DMS53 treated with DMSO at 0.1 percent for 48 hours (cell line): ENCODE results near the gene SLC34A3.
A peak's percentile ranks its signal among the peaks of the same experiment; 100 is the strongest.
"Not testable (repeated sequence)": the region's sequence is repeated elsewhere in the genome, so short reads cannot be mapped to it uniquely, and the experiment has no call there.

Source experiments
- DNase-seq: peaks from one replicate; lab custom pipeline; 2025; ENCODE audit not compliant: unreplicated experiment; lab: John Stamatoyannopoulos, UW

Gene SLC34A3

GRCh38 chr9:137255448-137256114 is 24.9 kb downstream of the SLC34A3 start:
- DNase-seq, result no peak

DNA sequence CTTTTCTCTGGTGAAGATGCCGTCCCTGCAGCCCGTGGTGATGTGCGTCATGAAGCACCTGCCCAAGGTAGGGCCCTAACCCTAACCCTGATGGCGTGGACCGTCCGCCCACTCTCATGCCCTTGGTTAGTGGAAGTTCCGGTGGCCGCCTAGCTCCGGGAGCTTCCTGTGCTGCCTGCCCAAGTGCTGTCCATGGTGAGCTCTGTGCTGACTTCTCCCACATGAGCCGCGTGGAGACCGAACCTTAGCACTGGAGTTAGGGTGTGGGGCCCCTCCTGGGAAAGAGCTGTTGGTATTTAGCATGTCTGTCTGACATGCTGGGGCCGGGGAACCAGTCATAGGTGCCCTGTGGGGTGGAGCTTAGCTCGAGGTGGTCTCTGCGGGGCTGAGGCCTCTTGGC is 25.7 kb downstream of the SLC34A3 start:
- no peak for DNase-seq

- no peak for DNase-seq
Measured at GRCh38 chr9:137256856-137257255, 26.2 kb downstream of the SLC34A3 start.

DNA sequence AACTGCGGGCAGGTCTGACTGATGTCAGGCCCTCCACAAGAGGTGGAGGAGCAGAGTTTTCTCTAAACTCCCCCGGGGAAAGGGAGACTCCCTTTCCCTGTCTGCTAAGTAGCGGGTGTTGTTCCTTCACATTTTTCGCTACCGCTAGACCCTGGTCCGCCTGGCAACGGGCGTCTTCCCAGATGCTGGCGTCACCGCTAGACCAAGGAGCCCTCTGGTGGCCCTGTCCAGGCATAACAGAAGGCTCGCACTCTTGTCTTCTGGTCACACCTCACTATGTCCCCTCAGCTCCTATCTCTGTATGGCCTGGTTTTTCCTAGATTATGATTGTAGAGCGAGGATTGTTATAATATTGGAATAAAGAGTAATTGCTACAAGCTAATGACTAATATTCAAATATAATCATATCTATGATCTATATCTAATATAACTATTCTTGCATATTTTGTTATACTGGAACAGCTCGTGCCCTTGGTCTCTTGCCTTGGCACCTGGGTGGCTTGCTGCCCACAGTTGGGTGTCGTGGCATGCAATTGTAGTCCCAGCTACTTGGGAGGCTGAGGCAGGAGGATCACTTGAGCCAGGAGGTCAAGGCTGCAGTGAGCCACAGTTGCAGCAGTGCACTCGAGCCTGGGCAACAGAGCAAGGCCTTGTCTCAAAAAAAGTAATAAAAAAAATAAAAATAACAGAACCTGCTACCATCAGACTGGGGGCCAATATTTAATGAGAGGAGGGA is 31.6 kb downstream of the SLC34A3 start:
- not testable (repeated sequence) for DNase-seq

- DNase-seq, result no peak
Measured at GRCh38 chr9:137262909-137263285, 32.2 kb downstream of the SLC34A3 start.

DNA sequence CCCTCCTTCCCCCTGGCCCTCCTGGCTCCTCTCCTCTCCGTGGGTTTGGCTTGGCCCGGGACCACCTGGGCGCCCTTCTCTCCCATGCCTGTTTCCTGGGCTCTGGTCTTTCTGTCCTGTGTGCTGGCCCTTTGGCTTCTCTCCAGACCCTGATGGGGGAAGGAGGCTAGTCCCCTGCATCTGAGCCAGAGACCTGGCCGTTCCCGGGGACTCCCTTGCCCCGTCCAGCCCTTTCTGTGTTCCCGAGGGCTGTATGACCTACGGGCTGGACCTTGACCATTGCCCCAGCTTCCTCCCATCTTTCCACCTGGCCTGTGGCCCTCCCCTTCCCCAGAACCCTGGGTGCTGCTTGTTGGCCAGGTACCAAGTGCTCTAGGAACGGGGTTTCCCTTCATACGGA is 32.8 kb downstream of the SLC34A3 start:
- DNase-seq, result no peak

DNA sequence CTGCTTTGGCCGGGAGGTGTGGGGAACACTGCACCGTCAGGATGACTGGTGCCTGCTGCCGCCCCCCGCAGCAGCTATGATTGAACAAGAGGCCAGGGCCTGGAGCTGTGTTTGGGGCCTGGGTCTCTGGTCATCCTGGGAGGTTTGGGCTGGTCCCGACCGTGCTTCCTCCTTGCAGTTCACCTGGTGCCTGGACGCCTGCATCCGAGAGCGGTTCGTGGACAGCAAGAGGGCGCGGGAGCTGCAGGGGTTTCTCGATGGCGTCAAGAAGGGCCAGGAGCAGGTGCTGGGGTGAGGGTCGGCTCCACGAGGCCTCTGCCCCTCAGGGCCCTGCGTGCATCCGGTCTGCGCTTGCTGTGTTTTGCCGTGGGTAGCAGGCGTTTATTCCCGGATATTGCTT is 33.4 kb downstream of the SLC34A3 start:
- DNase-seq, result no peak

- no peak for DNase-seq
Measured at GRCh38 chr9:137265496-137266161, 34.9 kb downstream of the SLC34A3 start.

- DNase-seq, result no peak
Measured at GRCh38 chr9:137266162-137266527, 35.4 kb downstream of the SLC34A3 start.

DNA sequence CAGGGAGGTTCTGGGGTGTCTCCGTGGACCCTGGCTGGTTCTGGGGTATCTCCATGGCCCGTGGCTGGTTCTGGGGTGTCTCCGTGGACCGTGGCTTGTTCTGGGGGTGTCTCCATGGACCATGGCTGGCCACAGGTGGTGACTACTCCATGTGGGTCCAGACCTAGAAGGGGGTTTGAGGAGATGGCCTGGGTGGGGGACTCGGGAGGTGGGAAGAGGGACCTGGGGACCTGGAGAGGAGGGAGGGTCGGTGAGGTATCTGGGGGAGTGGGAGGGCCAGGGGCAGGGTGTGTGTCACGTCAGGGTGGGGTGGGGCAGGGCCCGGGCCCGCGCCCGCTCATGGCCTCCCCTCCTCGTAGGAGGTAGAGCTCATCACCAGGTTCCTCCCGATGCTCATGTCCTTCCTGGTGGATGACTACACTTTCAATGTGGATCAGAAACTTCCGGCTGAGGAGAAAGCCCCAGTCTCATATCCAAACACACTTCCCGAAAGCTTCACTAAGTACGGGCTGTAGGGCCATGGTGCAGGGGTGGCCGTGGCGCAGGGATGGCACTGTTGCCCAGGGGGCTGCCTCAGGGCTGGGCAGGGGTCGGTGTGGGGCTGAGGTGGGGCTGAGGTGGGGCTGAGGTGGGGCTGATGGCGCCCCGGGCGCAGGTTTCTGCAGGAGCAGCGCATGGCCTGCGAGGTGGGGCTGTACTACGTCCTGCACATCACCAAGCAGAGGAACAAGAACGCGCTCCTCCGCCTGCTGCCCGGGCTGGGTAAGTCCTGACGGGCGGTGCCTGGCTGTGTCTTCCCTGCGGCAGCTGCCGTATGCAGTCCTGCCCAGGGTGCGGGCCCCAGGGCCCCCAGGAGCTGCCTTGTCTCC is 36.1 kb downstream of the SLC34A3 start:
- DNase-seq, result no peak

DNA sequence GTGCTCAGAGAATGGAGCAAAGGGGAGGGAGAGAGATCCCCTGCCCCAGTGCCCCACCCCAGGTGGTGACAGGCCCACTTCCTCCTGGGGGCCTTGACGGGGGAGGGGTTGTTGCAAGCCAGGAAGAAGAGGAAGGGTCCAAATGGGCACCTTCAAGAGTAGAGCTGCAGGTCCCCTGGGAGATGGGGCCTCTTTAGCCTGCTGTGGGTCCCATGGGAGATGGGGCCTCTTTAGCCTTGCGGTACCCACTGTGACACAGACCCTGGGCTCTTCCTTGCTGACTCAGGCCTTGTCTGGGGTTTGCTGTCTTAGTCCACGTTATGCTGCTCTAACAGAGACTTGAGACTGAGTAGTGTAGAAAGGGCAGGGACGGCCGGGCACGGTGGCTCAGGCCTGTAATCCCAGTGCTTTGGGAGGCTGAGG is 37.2 kb downstream of the SLC34A3 start:
- DNase-seq, result no peak

GRCh38 chr9:137268538-137269201 is 38.0 kb downstream of the SLC34A3 start:
- DNase-seq, result no peak

DNA sequence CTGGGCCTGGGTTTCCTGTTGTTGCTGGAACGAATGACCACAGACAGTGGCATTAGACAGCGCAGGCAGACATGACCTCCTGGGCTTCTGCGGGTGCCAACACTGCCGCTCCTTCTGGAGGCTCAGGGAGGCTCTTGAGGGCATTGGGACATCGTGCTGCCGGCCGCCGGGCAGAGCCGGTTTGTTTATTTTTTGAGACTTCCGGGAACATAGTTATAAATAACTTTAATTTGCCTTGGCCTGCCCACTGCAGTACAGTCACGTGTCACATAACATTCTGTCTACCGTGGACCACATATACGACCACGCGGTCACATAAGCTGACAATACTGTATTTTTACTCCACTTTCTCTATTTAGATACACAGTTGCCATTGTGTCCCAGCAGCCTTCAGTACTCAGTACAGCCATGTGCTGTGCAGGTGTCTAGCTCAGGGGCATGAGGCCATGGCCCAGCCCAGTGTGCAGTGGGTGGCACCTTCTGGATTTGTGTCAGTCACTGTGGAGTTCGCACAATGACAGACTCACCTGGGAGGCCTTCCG is 38.6 kb downstream of the SLC34A3 start:
- DNase-seq, result peak; percentile 44

DNA sequence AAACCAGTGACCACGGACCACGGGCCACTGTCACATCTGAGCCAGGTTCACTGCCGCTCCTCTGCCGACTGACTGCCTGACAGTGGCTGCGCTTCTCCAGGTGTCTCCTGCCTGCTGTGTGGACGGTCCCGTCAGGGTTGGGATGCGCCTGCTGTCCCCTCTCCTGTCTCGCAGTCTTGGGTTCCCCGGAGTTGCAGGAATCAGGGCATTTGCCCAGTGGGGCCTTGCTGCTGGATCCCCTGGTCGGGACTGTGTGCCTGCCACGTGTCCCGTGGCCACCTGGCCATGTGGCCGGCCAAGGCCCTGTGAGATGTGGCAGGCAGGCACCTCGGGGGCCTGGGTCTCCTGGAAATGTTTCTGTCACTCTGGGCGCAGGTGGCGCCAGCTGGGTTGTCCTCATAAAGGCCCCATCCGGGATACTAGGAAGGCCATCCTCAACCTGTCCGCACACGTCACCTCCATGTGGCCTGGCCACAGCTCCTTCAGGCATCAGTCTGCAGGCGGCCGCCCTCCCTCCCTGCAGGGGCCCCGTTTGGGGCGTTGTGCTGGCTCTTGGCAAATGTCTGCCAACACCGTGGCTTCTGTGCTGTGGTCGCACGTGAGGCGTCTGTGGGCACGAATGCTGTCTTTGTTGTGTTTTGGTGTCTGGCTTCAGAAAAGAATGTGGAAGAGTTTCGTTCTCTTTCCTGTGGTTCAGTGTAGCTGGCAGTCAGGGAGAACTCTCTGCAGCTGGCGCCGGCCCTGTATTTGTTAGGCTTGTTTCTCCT is 40.4 kb downstream of the SLC34A3 start:
- no peak for DNase-seq

DNA sequence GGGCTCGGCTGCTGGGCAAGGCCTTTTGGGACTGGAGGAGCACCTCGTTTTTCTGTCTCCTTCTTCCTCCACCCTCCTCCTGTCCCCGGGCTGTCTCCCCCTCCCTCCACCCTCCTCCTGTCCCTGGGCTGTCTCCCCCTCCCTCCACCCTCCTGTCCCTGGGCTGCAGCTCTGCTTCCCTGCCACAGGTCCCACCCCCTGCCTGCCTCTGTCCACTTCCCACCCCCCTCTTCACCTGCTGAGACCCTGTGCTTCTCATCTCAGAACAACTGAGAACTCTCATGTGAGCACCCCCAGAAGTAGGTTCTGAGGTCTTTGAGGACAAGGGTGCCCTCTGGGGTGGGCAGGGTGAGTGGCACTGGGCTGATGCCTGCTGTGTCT is 41.0 kb downstream of the SLC34A3 start:
- no peak for DNase-seq

GRCh38 chr9:137272241-137273094 is 41.8 kb downstream of the SLC34A3 start:
- DNase-seq, result peak; percentile 55

DNA sequence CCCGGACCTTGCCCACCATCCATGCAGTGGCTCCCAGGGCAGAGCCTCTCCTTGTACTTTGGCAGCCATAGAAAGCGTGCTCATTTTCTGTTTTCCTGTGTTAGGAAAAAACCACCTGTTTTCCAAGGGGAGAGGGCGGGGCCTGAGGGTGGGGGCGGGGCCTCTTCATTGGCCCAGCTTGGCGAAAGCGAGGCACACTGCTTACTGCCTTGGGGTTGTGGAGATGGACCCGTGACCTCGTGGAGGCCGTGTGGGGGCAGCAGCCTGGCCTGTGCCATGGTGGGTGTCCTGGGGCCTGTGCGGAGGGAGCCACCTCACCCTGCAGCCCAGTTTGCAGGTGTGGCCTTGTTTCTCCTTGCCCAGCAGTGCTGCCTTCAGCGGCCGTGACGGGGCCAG is 42.4 kb downstream of the SLC34A3 start:
- peak; percentile 60 for DNase-seq

DNA sequence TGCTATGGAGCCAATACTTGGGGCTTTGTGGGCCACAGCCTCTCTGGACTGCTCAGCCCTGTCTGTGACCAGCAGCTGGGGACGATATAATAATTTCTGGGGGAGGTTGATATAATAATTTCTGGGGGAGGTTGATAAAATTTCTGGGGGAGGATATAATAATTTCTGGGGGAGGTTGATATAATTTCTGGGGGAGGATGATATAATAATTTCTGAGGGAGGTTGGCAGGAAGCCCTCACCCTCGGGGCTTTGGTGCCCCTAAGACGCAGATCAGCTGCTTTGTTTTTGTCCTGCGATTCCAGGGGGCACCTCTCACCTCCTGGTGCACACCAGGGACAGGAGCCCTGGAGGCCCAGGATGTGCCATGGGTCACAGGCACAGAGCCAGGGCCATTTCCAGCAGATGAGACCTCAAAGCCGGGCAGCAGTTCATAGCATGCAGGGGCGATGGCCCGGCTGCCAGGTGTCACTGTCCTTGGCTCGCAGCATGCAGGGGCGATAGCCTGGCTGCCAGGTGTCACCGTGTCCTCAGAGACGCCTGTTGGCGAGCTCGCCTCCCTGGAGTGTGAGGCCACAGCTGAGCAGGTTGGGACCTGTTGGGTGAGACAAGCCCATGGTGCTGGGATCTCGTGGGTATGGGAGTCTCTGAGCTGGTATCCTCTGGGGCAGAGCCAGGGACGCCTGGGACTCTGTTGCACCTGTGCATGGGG is 43.1 kb downstream of the SLC34A3 start:
- peak; percentile 71 for DNase-seq
